ENCODE data around the gene GATD1. TPM values are rescaled to one million over a fixed set of nuclear protein-coding genes. Genes with fewer than 3 reads are reported as not detected.

GATD1 gene
- total RNA-seq, 1 donor from 2014 or later = 31.7 TPM

DNA sequence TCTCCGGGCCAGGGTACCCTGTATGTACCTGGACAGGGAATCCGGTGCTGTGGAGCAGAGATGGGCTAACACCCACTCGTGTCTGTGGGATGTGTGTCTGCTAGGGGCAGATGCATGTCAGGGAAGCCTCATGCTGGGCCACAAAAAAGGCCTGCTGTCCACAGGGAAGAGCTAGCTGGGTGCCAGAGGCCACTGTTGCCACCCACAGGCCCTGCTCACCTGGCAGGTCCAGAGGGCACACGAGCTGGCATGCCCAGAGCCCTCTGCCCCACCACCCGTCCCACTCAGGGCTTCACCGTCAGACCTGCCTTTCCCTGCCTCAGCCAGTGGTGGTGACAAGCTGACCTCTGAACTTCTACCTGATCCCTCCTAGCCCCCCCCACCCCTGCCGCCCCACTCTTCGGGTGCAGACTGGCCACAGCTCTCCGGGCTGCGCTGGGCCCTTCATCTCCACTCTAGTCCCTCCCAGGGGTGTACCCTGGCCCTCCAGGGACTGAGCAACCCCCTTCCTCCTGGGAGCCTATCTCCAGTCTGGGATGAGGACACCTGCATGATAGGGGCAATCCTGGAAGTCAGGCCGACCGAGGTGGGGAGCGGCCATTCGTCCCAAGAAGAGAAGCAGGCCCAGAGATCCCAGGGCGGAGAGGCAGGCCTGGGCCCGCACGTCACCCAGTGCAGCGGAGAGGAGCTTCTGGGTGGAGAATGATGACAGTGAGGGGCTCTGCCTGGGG lies 19.4 kb upstream of the GATD1 start:
- DNase-seq (ENCODE audit: low spot score) (peak; percentile 89), ATAC-seq (peak; percentile 60)

DNA sequence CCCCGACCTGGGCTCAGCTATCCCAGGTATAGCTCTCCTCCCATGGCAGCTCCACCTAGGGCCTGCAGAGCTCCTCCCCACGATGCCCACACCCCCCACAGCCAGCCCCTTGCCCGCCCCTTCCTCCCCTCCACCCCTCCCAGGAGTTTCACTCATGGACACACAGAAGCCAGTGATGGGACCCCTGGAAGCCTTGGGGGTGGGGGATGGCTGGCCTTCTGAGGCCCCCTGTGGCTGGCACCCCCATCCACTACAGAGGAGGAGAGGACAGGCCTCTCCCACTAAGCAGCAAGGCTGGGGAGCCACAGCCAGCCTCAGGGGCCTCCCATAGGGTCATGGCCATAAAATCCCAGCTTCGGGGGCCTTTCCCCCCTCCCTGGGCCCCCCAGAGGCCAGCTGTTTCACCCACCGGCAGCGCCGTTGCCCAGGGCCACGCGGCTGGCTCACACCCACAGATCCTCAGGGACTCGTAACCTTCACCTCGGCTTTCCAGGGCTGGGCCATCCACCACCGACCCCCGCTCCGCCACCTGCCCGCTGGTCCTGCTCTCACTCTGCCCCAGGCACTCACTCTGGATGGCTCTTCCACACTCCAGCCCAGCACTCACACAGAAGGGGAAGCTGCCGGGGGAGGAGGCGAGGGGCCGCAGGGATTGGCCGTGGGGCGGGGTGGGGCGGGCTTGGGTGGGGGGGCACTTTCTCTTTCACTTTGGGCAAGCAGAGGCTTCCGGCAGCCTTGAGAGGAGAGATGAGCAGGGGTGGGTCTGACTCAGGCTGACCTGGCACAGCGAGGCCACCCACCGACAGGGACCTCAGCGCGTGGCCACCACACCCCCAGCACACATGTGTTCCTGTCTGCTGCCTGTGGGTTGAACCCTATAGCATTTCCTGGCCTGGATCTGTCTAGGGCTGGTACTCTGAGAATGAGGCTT lies 18.6 kb upstream of the GATD1 start:
- peak; percentile 54 for ATAC-seq

DNA sequence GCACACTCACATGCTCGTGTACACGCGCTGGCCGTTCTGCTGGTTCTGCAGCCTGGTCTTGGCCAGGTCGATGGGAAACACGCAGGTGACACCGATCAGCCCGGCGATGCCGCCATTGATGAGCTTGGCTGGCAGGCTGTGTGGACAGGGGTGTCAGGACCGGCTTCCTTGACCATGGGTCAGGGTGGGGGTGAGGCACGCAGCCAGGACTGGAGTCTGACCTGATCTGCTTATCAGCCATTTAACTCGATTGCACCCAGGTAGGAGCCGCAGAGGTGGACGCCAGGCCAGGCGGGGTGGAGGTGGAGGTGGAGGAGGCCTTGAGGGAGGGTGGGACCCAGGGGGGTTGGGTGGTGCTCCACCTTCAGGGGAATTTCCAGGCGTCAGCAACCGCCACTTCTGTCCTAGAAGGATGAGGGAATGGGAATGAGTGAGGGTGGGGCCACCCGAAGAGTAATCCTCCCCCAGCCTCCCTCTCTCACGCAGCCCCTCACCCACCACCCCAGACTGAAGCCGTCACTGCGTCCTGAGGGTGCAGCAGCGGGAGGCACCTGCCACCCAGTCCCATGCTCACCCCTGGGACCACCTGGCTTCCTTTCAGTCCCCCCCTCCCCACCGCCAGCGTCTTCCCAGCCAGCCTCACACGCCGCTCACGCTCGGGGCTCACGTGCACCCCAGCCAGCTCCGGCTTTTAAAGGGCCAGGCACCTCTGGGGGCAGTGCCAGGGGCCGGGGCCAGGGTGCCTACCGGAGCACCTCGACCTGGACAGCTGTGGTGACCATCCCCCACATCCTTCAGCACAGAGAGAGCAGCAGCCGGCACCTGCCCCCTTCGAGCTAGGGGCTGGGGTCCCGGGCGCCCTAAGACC lies 17.7 kb upstream of the GATD1 start:
- DNase-seq (ENCODE audit: low spot score) (peak; percentile 79), ATAC-seq (peak; percentile 25)

More for the DNA sequence above, 18.6 kb upstream of the GATD1 start:
- peak; percentile 81 for DNase-seq (ENCODE audit: low spot score)

DNA sequence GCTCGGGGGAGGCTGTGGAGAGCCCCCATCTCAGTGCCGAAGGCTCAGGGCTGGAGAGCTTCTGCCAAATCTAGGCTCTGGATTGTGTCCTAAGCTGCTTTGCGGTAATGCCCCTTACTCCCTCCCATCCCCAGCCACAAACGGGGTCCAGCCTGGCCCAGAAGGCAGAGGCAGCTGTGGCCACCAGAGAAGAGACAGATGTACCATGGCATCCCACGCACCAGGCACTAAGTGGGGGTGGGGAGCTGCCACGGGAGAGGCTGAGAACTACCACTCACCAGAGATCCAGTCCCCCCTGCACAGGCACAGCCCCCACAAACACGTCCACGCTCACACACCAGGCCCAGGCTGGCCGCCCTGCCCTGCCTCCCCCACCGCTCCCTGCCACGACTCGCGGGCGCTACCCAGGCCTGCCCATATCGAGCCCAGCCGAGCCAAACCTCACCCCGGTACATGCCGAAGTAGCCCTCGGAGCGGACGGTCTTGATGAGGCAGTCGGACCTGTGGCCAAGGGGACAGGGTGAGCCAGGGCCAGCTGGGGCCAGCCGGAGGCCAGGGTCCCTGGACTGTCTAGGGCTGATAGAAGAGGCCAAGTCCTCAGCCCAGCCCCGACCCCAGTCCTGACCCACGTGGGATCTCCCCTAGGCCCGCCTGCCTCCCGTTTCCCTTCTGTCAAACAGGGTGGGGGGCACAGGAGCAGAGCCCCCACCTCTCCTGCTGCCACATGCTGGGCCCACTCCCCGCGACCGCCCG lies 16.9 kb upstream of the GATD1 start:
- no peak for DNase-seq (ENCODE audit: low spot score)
- ATAC-seq = no peak

DNA sequence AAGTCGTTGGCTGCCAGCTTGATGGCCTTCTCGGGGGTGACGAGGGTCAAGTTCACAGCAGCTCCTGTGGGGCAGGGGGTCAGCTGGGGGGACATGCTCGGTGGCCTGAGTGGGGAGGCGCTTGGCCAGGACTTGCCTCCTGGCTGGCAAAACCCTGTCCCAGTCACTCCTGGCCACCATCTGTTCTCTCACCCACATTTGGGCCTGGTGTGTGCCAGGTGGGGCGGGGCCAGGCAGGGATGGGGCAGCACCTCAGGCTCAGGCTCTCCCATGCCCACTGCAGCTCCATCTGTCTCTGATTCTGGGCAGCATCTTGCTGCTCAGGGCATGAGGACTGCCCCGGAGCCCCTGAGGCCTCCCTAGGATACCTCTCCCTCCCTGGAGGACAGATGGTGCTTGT lies 16.3 kb upstream of the GATD1 start:
- DNase-seq (ENCODE audit: low spot score) = no peak
- no peak for ATAC-seq

DNA sequence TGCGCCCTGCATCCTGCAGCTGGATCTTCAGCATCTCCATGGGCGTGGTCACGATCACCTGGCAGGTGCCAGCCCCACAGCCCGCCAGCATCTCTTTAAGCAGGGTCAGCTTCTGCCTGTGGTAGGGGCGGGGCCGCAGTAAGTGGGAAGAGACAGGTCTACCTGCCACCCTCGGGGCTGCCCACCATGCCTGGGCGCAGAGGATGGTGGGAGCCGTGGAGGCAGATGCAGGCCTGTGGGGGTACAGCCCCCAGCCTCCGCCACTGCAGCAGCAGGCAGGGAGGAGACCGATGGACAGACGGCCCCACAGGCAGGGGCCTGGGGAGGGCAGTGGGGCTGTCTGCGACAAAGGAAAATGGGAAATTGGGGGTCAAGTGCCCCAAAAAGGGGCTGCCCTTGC lies 15.6 kb upstream of the GATD1 start:
- ATAC-seq (no peak), DNase-seq (ENCODE audit: low spot score) (peak; percentile 49)

DNA sequence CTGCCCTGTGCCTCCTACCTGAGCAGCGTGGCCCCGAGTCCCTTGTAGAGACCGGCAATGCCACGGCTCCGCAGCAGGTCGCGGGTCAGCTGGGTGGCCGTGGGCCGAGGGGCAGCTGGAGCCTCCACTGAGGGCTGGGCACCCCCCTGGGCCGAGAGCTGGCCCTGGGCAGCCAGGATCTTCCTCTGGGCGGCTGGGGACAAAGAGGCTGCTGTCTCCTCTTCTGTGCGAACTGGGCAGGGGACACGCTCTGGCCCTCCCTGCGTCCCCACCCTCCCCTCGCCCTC lies 15.2 kb upstream of the GATD1 start:
- no peak for ATAC-seq
- DNase-seq (ENCODE audit: low spot score) = peak; percentile 46

DNA sequence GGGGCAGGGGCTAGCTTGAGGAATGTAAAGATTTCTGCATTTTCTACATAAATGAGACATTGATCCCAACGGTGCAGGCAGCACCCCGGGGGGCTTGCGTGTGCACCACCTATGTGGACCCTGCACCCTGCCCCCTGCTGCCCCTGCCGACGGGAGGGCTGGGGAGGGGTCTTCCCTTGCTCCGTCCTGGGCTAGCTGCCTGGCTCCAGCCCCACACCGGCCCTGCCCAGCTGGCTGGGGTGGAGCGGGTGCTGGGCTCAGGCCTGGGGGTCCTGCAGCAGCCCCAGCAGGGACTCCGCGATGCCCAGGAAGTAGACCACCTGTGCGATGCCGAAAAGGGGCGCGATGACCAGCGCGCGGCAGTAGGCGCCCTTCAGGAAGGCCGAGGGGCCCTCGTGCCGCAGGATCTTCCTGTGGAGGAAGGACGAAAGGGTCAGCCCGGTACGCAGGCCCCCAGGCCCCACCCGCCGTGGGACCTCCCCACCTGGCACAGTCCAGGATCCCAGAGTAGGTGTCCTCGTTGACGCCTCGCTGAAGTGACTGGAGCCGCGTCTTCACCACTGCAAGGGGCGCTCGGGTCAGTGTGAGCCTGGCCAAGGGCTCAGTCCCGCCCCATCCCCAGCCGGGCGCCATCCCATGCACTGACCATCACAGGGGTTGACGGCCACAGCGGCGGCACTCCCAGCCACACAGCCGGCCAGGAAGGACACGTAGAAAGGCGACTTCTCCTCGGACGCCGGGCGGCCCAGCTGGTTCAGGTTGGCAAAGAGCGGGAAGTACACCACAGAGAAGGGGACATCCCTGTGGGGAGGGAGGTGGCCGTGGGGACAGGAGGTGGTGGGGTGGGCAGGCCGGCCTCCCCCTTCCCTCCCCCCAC lies 14.6 kb upstream of the GATD1 start:
- ATAC-seq (no peak), DNase-seq (ENCODE audit: low spot score) (peak; percentile 53)

DNA sequence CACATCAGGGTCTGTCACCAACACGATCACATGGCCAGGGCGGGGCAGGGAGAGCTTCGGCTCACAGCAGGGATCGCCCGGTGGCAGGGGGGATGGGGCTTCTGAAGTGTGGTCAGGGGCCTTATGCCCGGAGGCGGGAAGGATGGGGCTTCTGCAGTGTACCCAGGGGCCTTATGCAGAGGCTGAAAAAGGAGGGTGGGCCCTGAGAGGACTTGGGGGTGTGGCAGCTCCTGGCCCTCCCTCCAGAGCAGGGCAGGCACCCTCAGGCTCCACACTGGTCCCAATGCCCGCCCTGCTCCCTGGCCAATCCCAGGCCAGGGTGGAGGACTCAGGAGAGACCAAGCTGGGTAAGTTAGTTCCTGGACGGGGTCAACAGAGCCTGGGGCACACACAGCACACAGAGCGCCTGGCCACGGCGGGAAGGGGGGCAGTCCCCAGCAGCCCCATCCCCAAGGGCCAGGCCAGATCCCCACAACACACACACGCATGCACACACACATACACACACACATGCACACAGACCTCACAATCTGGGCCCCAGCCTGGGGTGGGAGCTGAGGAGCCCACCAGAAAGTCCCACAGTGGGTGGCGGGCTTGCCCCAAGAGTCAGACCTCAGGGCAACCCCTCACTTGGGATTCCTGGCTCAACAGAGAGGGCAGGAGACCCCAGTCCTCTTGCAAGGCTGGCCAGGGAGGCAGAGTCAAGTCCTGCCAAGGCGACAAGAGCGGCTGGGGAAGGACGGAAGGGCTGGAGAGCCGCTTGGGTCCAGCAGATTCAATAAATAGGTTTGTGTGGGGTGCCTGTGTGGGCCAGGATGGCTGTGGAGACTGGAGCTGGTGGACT lies 13.7 kb upstream of the GATD1 start:
- peak; percentile 38 for ATAC-seq
- peak; percentile 58 for DNase-seq (ENCODE audit: low spot score)

DNA sequence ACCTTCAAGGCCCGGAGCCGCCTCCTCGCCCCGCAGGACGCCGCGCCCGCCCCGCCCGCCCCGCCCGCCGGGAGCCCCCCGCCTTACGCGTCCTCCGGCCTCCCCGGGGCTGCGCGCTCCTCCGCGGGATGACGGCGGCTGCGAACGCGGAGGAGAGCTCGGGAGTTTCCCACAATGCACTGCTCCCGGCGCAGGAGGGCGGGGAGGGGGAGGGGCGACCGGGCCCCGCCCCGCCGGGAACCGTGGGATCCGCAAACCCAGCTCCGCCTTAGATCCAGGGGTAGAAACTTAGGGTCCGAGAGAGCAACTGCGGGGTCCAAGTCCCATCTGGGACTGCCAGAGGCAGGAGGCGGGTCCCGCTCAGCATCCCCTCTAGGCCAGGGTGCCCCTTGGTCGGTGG lies 12.7 kb upstream of the GATD1 start, which contains the start of gene CEND1:
CEND1 (minus strand) TSS at position 148 of the 400 bp plus-strand sequence. CDS start 1,514 bp downstream, outside the sequence.
- ATAC-seq (peak; percentile 42), DNase-seq (ENCODE audit: low spot score) (peak; percentile 56)

DNA sequence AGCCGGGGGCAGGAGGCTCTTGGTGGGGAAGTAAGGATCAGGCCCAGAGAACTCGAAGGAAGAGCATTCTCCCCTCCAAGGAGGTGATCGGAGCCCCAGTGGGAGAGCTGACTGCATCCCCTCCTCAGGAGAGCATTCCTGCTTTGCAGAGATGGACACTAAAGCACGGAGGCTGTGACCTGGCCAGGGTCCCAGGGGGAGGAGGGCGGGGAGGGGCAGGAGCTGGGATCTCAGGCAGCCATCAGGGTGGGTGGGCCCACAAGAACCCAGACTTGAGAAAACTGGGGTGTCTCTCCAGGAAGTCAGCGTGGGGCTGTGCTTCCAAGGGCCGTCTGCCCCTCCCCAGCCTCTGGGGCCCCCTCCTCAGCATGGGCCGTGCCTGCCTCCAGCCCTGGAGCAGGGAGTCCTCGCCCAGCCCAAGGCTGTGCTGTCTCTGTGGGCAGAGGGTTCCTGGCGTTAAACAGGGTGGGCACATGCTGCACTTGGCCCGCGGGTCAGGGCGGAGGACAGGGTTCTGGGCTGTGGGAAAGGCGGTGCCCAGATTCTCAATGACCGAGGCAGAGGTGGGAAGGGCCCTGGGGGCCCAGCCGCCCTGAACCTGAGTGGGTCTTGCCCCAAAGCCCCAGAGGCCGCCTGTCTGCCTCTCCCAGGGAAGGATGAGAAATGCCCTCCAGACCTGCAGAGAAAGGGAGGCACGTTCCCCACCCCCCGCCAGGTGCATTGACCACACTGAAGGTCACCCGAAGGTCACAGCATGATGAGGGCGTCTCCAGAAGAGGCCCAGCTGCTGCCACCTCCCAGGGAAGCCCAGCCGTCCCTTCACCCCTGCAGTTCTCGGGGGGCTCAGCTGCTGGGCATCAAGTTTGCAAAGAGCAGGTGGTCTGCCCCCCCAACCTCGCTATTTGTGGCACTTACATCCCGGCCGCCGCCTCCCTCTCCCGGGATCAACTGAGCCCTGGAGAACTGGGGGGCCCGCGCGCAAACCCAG lies 12.0 kb upstream of the GATD1 start:
- DNase-seq (ENCODE audit: low spot score) (no peak), ATAC-seq (peak; percentile 5)

DNA sequence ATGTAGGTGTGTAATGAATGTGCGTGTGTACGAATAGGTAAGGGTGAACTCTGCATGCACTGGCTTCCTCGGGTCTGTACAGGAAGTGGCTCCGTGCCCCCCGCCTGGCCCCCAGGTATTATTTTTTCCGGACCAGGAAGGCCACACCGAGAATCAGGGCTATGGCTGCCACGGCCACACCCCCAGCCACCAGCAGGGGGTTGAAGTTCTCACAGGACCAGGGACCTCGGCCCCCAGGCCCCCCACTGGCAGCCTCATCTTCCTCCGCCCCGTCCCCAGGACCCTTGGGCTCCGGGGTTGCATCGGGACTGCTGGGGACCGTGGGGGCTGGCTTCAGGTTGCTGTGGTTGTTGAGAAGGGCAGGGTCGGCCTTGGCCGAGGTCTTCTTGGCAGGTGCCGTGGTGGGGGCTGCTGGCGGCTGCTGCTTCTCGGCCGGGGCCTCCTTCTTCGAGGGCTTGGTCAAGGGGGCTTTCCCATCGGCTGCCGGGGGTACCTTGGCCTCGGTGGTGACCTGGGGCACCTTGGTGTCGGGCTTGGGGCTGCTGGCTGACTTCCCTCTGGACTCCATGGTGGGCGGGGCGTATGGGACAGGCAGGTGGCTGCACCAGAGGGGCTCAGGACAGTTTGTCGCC lies 10.8 kb upstream of the GATD1 start:
- DNase-seq (ENCODE audit: low spot score) (no peak), ATAC-seq (no peak)

DNA sequence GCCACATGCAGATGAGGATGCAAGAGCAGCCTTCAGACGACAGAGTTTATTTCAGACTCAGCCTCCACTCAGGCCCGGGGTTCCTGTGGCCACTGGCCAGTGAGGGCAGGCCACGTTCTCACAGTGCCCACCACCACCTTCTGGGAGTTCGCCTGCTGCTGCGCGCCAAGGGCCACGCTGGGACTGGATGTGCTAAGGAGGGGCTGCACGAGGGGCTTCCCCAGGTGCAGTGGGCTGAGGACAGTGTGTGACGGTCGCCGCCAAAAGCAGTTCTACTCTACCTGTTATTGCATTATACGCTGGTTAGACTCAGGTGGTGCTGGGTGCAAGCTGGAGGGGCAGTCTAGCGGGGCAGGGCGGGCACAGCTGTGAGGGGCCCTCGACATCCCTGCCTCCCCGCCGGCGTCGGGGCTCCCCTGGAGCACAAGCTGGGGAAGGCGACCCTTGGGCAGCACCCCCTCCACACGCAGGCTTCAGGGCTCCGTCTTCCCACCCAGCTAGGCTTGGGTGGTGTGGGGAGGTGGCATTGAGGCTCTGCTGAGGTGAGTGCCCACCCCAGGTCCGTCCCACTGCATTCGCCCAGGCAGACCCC lies 9.9 kb upstream of the GATD1 start:
- no peak for ATAC-seq
- DNase-seq (ENCODE audit: low spot score) = no peak

DNA sequence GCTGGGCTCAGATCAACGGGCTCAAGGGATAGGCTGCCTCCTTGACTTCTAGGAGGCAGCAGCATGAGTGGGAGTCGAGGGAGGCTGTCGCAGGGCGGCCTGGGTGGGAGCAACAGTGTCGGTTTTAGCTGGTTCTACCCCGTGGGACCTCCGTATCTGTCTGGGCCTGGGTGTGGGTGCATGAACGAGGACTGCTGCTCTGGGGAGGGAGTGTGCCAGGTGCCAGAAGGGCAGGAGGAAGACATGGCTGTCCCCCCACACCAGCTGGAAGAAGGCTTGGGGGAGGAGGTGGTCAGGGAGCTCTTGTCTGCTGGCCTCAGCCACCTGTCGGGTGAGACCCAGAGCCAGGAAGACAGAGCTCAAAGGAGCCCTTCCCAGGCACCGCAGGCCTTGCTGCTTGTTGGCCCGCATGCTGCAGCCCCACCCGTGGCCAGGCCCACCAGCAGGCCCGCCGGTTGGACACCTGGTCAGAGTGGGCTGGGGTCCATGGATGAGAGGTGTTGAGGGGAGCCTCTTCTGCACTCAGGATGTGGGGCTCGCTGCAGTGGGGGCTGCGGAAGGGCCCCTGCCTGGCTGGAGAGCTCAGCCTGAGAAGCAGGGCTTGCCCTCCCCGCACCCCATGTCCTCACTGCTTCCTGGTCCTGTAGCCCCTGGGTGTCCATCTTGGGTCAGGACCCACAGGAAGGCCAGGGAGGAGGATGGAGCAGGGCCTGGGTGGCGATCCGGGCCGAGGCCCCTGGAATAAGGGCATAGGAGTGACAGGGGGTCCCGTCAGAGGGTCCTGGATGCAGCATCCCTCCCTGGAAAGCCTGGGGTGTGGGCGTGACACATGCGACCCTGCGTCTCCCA lies 9.2 kb upstream of the GATD1 start:
- ATAC-seq (no peak), DNase-seq (ENCODE audit: low spot score) (no peak)

DNA sequence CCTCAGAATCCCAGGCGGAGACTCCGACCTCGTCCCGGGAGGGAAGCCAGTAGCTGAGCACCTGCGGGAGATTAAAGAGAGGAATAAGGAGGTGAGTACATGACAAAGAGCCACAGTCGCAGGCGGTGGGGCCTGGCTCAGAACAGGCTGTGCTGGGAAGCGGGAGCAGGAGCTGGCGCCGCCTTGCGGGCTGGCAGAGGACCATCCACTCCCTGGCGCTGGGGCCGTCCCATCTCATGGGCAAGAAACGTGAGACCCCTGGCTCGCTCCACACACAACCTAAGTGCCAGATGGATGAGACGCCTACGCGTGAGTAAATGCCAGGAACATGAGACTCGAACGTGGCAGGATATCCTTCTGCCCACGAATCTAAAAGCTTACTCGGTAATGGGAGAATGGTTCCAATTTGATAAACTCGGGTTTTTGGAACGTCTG lies 6.3 kb upstream of the GATD1 start:
- no peak for ATAC-seq
- peak; percentile 48 for DNase-seq (ENCODE audit: low spot score)
